ENCODE measurements around the gene CERK.

The CERK gene

GRCh38 chr22:46682011-46682731, 55.9 kb downstream of the CERK start:
- Histone ChIP-seq H3K4me1 (ENCODE audit: insufficient read depth, low read length) (no peaks in the 10 kb centered on the region), H3K9ac (ENCODE audit: low read depth, low read length) (no peak overlapping the region), H3K9me3 (ENCODE audit: control insufficient read depth, insufficient read depth, low read length) (no peaks in the 10 kb centered on the region), H3K36me3 (ENCODE audit: insufficient read depth, low read length) (no peaks in the 10 kb centered on the region)

GRCh38 chr22:46681010-46681409, 57.0 kb downstream of the CERK start:
- Histone ChIP-seq H3K4me1 (ENCODE audit: insufficient read depth, low read length) (no peaks in the 10 kb centered on the region), H3K36me3 (ENCODE audit: insufficient read depth, low read length) (no peaks in the 10 kb centered on the region), H3K9me3 (ENCODE audit: control insufficient read depth, insufficient read depth, low read length) (no peaks in the 10 kb centered on the region), H3K9ac (ENCODE audit: low read depth, low read length) (no peak overlapping the region)

GRCh38 chr22:46679706-46680269, 58.3 kb downstream of the CERK start:
- Histone ChIP-seq H3K36me3 (ENCODE audit: insufficient read depth, low read length) (no peaks in the 10 kb centered on the region), H3K9ac (ENCODE audit: low read depth, low read length) (no peak overlapping the region), H3K4me1 (ENCODE audit: insufficient read depth, low read length) (no peaks in the 10 kb centered on the region), H3K9me3 (ENCODE audit: control insufficient read depth, insufficient read depth, low read length) (no peaks in the 10 kb centered on the region)

DNA sequence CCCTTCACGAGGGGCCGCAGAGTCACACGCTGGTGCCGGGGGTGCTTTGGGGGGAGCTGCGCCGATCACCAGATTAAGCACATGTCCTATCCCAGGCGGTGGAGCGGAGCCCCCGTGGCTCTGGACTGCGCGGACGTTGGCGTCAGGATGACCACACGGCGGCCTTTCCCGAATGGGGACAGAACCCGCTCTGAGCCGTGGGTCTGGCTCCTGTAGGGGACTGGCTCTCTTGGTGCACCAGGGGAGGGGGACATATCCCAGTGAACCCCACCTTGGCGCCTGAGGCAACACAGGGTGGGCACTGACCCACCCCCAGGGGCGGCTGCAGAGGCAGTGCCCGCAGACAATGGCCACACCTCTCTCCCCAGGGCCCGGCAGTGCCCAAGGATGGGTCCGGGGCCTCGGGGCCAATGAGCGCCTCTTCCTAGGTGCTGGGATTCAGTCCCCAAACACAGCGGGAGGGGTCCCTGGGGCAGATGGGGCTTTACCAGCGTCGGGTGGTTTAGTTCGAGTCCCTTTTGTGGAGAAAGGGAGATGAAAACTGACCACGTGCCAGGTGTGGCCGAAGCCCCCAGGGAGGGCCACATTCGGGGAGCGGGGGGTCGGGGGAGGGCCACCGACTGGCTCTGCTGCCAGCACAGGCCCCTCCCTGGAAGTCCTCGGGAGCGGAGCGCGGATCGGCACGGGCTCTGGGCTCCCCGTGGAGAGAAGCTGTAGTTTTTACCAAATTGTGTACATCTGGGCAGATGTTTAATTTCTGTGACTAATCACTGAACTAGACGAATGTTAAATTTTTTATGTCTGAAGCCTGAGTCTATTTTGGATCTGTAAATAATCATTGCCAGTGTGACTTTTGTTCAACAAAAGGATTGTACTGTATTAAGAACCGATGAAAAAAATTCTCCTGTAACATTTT, 59.0 kb downstream of the CERK start:
- Histone ChIP-seq H3K36me3 (ENCODE audit: insufficient read depth, low read length) (no peaks in the 10 kb centered on the region), H3K9ac (ENCODE audit: low read depth, low read length) (no peak overlapping the region), H3K9me3 (ENCODE audit: control insufficient read depth, insufficient read depth, low read length) (no peaks in the 10 kb centered on the region), H3K4me1 (ENCODE audit: insufficient read depth, low read length) (no peaks in the 10 kb centered on the region)

- no peaks in the 10 kb centered on the region for H3K9me3 ChIP-seq (ENCODE audit: control insufficient read depth, insufficient read depth, low read length)
- no peaks in the 10 kb centered on the region for H3K36me3 ChIP-seq (ENCODE audit: insufficient read depth, low read length)
- H3K9ac ChIP-seq (ENCODE audit: low read depth, low read length): no peak overlapping the region
- no peaks in the 10 kb centered on the region for H3K4me1 ChIP-seq (ENCODE audit: insufficient read depth, low read length)
Measured at GRCh38 chr22:46678003-46678657, 59.9 kb downstream of the CERK start.

- Histone ChIP-seq H3K9me3 (ENCODE audit: control insufficient read depth, insufficient read depth, low read length) (no peaks in the 10 kb centered on the region), H3K9ac (ENCODE audit: low read depth, low read length) (no peak overlapping the region), H3K36me3 (ENCODE audit: insufficient read depth, low read length) (no peaks in the 10 kb centered on the region), H3K4me1 (ENCODE audit: insufficient read depth, low read length) (no peaks in the 10 kb centered on the region)
Measured at GRCh38 chr22:46677323-46678002, 60.6 kb downstream of the CERK start.

DNA sequence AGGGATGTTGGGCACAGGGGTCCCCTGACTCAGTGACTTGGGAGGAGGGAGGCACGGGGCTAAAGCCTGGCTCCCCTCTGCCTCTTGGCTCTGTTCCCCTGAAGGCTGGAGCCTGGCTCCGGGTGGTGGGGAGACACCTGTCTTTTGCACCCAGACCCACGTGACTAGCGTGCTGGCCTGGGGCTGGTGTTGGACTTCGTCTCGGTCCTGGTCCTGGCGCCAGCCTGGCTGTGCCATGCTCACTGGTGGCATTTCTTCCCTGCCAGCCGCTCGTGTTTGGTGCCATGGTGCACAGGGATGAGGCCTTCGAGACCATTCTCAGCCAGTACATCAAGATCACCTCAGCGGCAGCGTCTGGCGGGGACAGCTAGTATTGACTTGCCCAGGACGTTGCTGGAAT, 61.2 kb downstream of the CERK start:
- Histone ChIP-seq H3K9ac (ENCODE audit: low read depth, low read length) (no peak overlapping the region), H3K9me3 (ENCODE audit: control insufficient read depth, insufficient read depth, low read length) (no peaks in the 10 kb centered on the region), H3K36me3 (ENCODE audit: insufficient read depth, low read length) (no peaks in the 10 kb centered on the region), H3K4me1 (ENCODE audit: insufficient read depth, low read length) (no peaks in the 10 kb centered on the region)

GRCh38 chr22:46676479-46676878, 61.6 kb downstream of the CERK start:
- Histone ChIP-seq H3K4me1 (ENCODE audit: insufficient read depth, low read length) (no peaks in the 10 kb centered on the region), H3K9ac (ENCODE audit: low read depth, low read length) (no peak overlapping the region), H3K36me3 (ENCODE audit: insufficient read depth, low read length) (no peaks in the 10 kb centered on the region), H3K9me3 (ENCODE audit: control insufficient read depth, insufficient read depth, low read length) (no peaks in the 10 kb centered on the region)

- Histone ChIP-seq H3K9ac (ENCODE audit: low read depth, low read length) (no peak overlapping the region), H3K36me3 (ENCODE audit: insufficient read depth, low read length) (no peaks in the 10 kb centered on the region), H3K9me3 (ENCODE audit: control insufficient read depth, insufficient read depth, low read length) (no peaks in the 10 kb centered on the region), H3K4me1 (ENCODE audit: insufficient read depth, low read length) (no peaks in the 10 kb centered on the region)
Measured at GRCh38 chr22:46675938-46676337, 62.1 kb downstream of the CERK start.

- Histone ChIP-seq H3K36me3 (ENCODE audit: insufficient read depth, low read length) (no peaks in the 10 kb centered on the region), H3K9ac (ENCODE audit: low read depth, low read length) (no peak overlapping the region), H3K4me1 (ENCODE audit: insufficient read depth, low read length) (no peaks in the 10 kb centered on the region), H3K9me3 (ENCODE audit: control insufficient read depth, insufficient read depth, low read length) (no peaks in the 10 kb centered on the region)
Measured at GRCh38 chr22:46675479-46675878, 62.6 kb downstream of the CERK start.

DNA sequence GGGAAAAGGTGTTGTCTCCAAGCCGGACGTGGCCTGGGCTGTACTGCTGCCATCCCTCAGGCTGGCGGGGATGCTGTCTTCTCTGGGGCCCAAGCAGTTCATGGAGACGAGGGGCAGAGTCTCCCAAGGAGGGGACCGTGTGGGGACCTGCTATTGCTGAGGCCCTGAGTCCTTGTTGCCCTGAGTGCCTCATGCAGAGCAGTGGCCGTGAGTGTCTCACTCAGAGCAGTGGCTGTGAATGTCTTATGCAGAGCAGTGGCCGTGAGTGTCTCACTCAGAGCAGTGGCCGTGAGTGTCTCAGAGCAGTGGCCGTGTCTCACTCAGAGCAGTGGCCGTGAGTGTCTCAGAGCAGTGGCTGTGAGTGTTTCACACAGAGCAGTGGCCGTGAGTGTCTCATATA, 63.1 kb downstream of the CERK start:
- no peaks in the 10 kb centered on the region for H3K4me1 ChIP-seq (ENCODE audit: insufficient read depth, low read length)
- H3K9me3 ChIP-seq (ENCODE audit: control insufficient read depth, insufficient read depth, low read length): no peaks in the 10 kb centered on the region
- no peaks in the 10 kb centered on the region for H3K36me3 ChIP-seq (ENCODE audit: insufficient read depth, low read length)
- H3K9ac ChIP-seq (ENCODE audit: low read depth, low read length): no peak overlapping the region

GRCh38 chr22:46674367-46674781, 63.7 kb downstream of the CERK start:
- no peaks in the 10 kb centered on the region for H3K9me3 ChIP-seq (ENCODE audit: control insufficient read depth, insufficient read depth, low read length)
- no peak overlapping the region for H3K9ac ChIP-seq (ENCODE audit: low read depth, low read length)
- H3K36me3 ChIP-seq (ENCODE audit: insufficient read depth, low read length): no peaks in the 10 kb centered on the region
- H3K4me1 ChIP-seq (ENCODE audit: insufficient read depth, low read length): no peaks in the 10 kb centered on the region

DNA sequence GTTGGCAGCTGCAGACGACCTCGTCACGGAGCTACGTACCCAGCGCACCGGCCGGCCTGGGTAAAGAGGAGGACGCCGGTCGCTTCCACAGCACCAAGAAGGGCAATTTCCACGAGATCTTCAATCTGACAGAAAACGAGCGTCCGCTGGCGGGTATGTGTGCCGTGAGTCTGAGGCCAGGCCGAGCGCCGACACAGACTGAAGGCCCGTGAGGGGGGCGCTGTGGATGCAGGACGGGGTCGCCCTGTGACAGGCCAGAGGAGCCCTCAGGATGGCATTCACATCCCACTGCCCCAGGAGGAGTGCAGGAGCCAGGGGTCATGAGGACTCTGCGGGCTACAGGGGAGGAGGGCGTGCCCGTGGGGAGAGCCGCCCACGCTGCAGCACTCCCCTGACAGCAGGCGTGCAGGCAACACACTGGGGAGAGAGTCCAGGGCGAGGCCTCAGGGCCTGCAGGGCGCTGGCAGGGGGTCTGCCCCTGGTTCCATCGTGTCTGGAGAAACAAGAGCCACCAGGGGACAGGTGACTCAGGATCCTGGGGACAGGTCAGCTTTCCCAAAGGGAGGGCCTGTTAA, 64.3 kb downstream of the CERK start:
- H3K9ac ChIP-seq (ENCODE audit: low read depth, low read length): no peak overlapping the region
- no peaks in the 10 kb centered on the region for H3K36me3 ChIP-seq (ENCODE audit: insufficient read depth, low read length)
- H3K4me1 ChIP-seq (ENCODE audit: insufficient read depth, low read length): no peaks in the 10 kb centered on the region
- H3K9me3 ChIP-seq (ENCODE audit: control insufficient read depth, insufficient read depth, low read length): no peaks in the 10 kb centered on the region

- Histone ChIP-seq H3K4me1 (ENCODE audit: insufficient read depth, low read length) (no peaks in the 10 kb centered on the region), H3K9me3 (ENCODE audit: control insufficient read depth, insufficient read depth, low read length) (no peaks in the 10 kb centered on the region), H3K9ac (ENCODE audit: low read depth, low read length) (no peak overlapping the region), H3K36me3 (ENCODE audit: insufficient read depth, low read length) (no peaks in the 10 kb centered on the region)
Measured at GRCh38 chr22:46673205-46673604, 64.8 kb downstream of the CERK start.

Measured in ES-I3 (cell line).